Stimulated activated effector memory CD8-positive, alpha-beta T cell treated with anti-CD3 and anti-CD28 coated beads, Interleukin-12 subunit alpha, Interleukin-12 subunit beta, amount 100 ng/mL, for 72 hours (primary cell): ENCODE measurements around the gene FAM9C.
A peak's percentile ranks its signal among the peaks of the same experiment; 100 is the strongest.
"Not testable (repeated sequence)": the region's sequence is repeated elsewhere in the genome, so short reads cannot be mapped to it uniquely, and the experiment has no call there.

Experiments used
- ATAC-seq: fragments of 150-1000 bp; cut with Tn5 transposase; 2 replicates; pipeline ENCODE4 v1.10.0; 2021
- DNase-seq, 2 donors: peaks; one replicate each; pipeline ENCODE4 v3.0.0; 2021 to 2022; ENCODE audit warnings: low spot score in 2 of 2
- H3K27ac Mint-ChIP-seq: one replicate; pipeline ENCODE4 v1.8.0; 2022; ENCODE audit warnings: mild to moderate bottlenecking, mixed read lengths
- H3K36me3 Mint-ChIP-seq: one replicate; pipeline ENCODE4 v1.8.0; 2022; ENCODE audit warnings: mild to moderate bottlenecking, mixed read lengths
- H3K4me1 Mint-ChIP-seq: one replicate; pipeline ENCODE4 v1.8.0; 2022; ENCODE audit warnings: mixed read lengths
- H3K4me3 Mint-ChIP-seq: one replicate; pipeline ENCODE4 v1.8.0; 2022; ENCODE audit warnings: mild to moderate bottlenecking, mixed read lengths
- H3K9me3 Mint-ChIP-seq: one replicate; pipeline ENCODE4 v1.8.0; 2022; ENCODE audit warnings: mixed read lengths

The FAM9C gene

DNA sequence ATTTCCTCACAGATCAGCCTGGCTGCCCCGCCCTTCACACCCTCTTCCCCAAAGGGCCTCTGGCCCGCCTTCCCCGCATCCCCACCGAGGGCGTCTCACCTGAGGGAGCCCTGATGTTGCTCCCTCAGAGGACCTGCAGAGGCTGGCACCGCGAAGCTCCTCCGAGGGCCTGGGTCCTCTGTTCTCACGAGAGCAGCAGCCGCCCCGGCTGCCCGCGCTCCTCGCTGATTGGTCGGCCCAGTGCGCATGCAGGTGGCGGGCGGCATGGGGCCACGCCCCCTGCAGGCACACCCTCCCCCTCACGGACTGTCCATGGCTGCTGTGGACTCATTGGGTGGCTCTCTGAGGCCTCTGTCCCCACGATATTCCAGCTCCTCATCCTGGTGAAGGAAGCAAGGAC, at the start of gene FAM9C:
TSS of gene FAM9C (minus strand) at position 180 of the 400 bp plus-strand sequence. CDS start 831 bp downstream, outside the sequence.
- H3K27ac Mint-ChIP-seq = no peak within 1 kb of the TSS
- H3K36me3 Mint-ChIP-seq = no peaks in the 10 kb centered on the region
- H3K4me1 Mint-ChIP-seq = peaks cover 2% of the 10 kb centered on the region
- no peak within 1 kb of the TSS for H3K4me3 Mint-ChIP-seq
- DNase-seq (no peak), ATAC-seq (no peak)
- peaks cover under 1% of the 10 kb centered on the region for H3K9me3 Mint-ChIP-seq

GRCh38 chrX:13093529-13094140, 49.2 kb upstream of the FAM9C start:
- H3K4me1 Mint-ChIP-seq = peaks cover 64% of the 10 kb centered on the region
- DNase-seq (peak in 1 of 2 donors; percentile 51), ATAC-seq (peak; percentile 73)
- no peaks in the 10 kb centered on the region for H3K9me3 Mint-ChIP-seq
- no peaks in the 10 kb centered on the region for H3K36me3 Mint-ChIP-seq
- H3K27ac Mint-ChIP-seq = peak overlapping the region; percentile 98
- peak overlapping the region; percentile 76 for H3K4me3 Mint-ChIP-seq

DNA sequence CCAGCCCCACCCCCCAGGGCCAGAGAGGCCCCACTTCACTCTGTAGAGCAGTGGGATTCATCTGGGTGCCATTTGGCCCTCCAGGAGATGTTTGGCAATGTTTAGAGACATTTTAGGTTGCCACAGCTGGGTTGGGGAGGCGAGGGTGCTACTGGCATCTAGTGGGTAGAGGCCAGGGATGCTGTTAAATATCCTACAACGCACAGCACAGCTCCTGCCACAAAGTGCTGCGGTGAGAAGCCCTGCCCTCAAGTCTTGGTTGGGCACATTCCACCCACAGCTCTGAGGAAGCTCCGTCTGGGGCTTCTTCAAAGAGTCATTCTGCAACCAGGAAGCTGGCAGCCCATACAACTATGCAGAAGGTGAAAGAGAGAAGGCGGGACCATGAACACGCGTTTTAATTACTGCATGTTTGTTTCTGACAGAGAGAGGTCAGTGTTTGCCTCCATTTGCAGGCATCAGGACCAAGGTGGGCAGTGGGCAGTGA, 48.1 kb upstream of the FAM9C start:
- Mint-ChIP-seq H3K4me3 (peak overlapping the region; percentile 76), H3K36me3 (peaks cover 4% of the 10 kb centered on the region), H3K27ac (peak overlapping the region; percentile 98), H3K4me1 (peaks cover 75% of the 10 kb centered on the region), H3K9me3 (no peaks in the 10 kb centered on the region)
- ATAC-seq (peak; percentile 84), DNase-seq (peak; percentile 29 to 82)

DNA sequence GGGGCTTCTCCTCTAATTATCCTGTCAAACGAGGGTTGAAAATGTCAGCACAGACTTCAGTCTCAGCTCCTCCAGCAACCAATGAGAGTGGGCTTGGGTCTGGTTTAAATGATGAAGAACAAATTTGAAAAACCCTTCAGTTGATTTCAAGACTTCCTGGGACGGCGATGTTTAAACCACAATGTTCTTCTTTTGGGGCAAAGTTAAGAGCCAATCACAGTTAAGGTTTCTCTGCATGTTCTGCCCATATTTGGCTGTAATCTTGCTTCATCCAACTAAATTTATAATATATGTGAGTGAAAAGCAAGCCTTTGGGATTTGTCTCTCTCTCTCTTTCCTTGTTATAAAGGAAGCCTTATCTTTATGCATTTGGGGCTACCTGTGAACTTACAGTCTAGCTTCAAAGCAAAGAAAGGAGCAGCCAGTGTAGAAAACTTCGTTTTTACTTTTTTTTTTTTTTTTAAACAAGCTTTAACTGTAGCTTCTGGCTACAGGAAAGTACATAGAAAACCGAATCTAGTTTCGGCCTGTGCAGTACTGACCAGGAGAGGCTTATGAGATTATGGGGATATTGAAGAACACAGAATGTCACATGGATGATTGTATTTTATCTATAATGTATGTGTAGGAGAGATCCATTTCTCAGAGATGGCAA, 46.8 kb upstream of the FAM9C start:
- H3K9me3 Mint-ChIP-seq = no peaks in the 10 kb centered on the region
- peak overlapping the region; percentile 76 for H3K4me3 Mint-ChIP-seq
- no peak for DNase-seq
- H3K27ac Mint-ChIP-seq = peak overlapping the region; percentile 98
- peaks cover 11% of the 10 kb centered on the region for H3K36me3 Mint-ChIP-seq
- H3K4me1 Mint-ChIP-seq = peaks cover 78% of the 10 kb centered on the region
- ATAC-seq = no peak

DNA sequence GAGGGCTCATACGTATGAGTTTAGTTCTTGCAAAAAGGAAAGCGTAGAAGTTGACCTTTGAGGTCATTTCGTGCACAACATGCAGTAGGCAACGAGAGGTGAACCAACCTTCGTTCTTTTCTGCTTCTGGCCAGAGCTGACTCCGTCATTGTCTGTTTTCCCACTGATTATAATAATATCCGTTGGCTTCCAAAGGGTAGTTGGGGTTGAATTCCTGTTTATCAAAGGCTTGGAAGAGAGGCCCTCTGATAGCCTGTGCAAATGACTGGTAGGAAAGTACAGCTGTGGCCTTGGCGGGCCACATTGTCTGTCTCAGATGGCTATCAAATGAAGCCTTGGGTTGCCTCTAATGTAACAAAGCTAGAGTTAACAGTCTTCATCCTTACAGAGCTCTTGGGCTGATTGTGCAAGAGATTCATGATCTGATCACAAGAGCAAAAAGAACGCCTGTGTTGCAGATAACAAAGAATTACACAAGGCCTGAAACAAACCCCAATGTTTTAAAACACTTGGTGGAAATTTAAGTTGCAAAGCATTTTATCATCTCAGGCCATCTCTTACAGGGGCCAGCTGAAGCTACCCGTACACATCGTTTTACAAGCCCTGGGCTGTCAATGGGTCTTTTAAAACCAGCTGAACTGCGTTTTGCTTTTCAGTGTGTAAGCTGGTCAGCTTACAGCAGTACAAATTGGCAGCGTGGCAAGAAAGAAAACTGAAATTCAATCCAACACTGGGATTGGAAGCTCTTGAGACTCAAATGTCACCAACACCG, 46.1 kb upstream of the FAM9C start:
- peak; percentile 27 for ATAC-seq

DNA sequence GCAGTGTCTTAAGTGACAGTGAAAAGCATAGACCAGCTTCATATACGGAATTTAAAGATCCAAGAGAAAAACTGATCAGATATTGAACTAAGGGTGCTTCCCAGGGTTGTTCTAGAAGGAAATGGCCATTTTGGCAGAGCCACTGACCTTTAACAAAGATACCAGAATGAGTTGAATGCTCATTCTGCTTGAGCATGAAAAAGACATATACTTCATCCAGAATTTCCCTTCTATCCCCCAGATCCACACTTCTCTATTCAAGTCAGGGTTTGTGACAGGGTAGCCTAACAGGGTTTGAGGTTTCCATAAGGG, 45.6 kb upstream of the FAM9C start:
- peaks cover 11% of the 10 kb centered on the region for H3K36me3 Mint-ChIP-seq
- H3K4me1 Mint-ChIP-seq = peaks cover 73% of the 10 kb centered on the region
- H3K4me3 Mint-ChIP-seq = peak overlapping the region; percentile 76
- DNase-seq = no peak
- ATAC-seq = no peak
- H3K27ac Mint-ChIP-seq = peak overlapping the region; percentile 98
- no peaks in the 10 kb centered on the region for H3K9me3 Mint-ChIP-seq

More for the DNA sequence above, 46.1 kb upstream of the FAM9C start:
- peaks cover 11% of the 10 kb centered on the region for H3K36me3 Mint-ChIP-seq
- H3K4me1 Mint-ChIP-seq = peaks cover 74% of the 10 kb centered on the region
- H3K27ac Mint-ChIP-seq = peak overlapping the region; percentile 98
- H3K9me3 Mint-ChIP-seq = no peaks in the 10 kb centered on the region
- DNase-seq = peak in 1 of 2 donors; percentile 49
- H3K4me3 Mint-ChIP-seq = peak overlapping the region; percentile 76

- no peak for DNase-seq
- H3K9me3 Mint-ChIP-seq = peaks cover 3% of the 10 kb centered on the region
- peak overlapping the region; percentile 76 for H3K4me3 Mint-ChIP-seq
- H3K27ac Mint-ChIP-seq = peak overlapping the region; percentile 98
- peaks cover 67% of the 10 kb centered on the region for H3K4me1 Mint-ChIP-seq
- peaks cover 11% of the 10 kb centered on the region for H3K36me3 Mint-ChIP-seq
- ATAC-seq = peak; percentile 0
Observed at GRCh38 chrX:13088156-13088487, 43.7 kb upstream of the FAM9C start.

DNA sequence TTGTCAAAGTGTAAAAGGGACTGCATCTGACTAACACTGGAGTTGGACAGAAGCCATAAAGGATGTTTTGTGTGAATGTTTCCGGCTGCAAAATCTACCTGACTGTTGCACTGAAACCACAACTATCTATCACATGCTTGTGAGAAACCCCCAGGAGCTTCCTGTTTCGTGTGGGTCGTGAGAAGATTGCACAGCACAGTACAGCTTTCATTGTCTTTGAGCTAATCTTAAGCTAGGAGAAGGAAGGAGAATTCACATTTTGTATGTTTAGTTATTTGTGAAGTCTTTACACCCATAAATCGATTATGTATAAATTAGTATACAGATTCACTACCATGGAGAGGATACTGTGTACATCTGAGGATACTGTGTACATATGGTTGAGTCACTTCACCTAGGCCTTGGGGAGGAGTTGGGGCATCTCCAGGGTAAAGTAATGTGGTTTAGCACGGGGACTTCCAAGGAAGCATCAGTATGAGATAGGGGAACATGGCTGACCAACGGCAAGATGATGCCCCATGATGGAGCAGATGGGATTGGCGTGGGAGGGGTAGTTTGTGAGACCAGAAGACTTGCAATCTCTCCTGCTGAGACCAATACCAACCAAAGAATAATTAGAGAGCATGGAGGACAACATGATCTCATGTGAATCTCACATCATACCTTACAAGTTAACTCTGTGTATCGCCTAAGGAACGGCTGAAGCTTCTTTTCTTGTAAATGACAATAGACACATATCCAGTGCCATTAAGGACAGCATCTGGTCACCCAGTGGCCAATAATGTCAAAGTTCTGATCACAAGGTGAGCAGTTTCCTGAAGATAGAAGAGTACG, 43.1 kb upstream of the FAM9C start:
- ATAC-seq = peak; percentile 84

GRCh38 chrX:13086793-13087321, 42.4 kb upstream of the FAM9C start:
- Mint-ChIP-seq H3K27ac (peak overlapping the region; percentile 98), H3K36me3 (peaks cover 11% of the 10 kb centered on the region), H3K4me1 (peaks cover 67% of the 10 kb centered on the region), H3K4me3 (peak overlapping the region; percentile 76)
- not testable (repeated sequence) for DNase-seq, H3K9me3 Mint-ChIP-seq, ATAC-seq

More for the DNA sequence above, 43.1 kb upstream of the FAM9C start:
- Mint-ChIP-seq H3K4me1 (peaks cover 67% of the 10 kb centered on the region), H3K36me3 (peaks cover 11% of the 10 kb centered on the region), H3K27ac (peak overlapping the region; percentile 98), H3K9me3 (peaks cover 3% of the 10 kb centered on the region), H3K4me3 (peak overlapping the region; percentile 76)
- peak in 1 of 2 donors; percentile 78 for DNase-seq

GRCh38 chrX:13086076-13086475, 41.7 kb upstream of the FAM9C start:
- Mint-ChIP-seq H3K27ac (peak overlapping the region; percentile 98), H3K36me3 (peaks cover 11% of the 10 kb centered on the region), H3K4me3 (peak overlapping the region; percentile 76), H3K9me3 (peaks cover 3% of the 10 kb centered on the region), H3K4me1 (peaks cover 67% of the 10 kb centered on the region)
- DNase-seq = no peak
- no peak for ATAC-seq

- DNase-seq = peak in 1 of 2 donors; percentile 51
- peaks cover 69% of the 10 kb centered on the region for H3K4me1 Mint-ChIP-seq
Observed at GRCh38 chrX:13085526-13085925, 41.1 kb upstream of the FAM9C start.

GRCh38 chrX:13084611-13085010, 40.2 kb upstream of the FAM9C start:
- Mint-ChIP-seq H3K4me1 (peaks cover 67% of the 10 kb centered on the region), H3K36me3 (peaks cover 16% of the 10 kb centered on the region), H3K4me3 (no peak overlapping the region), H3K9me3 (peaks cover 3% of the 10 kb centered on the region), H3K27ac (no peak overlapping the region)
- DNase-seq = no peak
- no peak for ATAC-seq

More at GRCh38 chrX:13085526-13085925, 41.1 kb upstream of the FAM9C start:
- ATAC-seq = peak; percentile 9
- Mint-ChIP-seq H3K4me3 (peak overlapping the region; percentile 76), H3K27ac (peak overlapping the region; percentile 98), H3K36me3 (peaks cover 12% of the 10 kb centered on the region), H3K9me3 (peaks cover 3% of the 10 kb centered on the region)

DNA sequence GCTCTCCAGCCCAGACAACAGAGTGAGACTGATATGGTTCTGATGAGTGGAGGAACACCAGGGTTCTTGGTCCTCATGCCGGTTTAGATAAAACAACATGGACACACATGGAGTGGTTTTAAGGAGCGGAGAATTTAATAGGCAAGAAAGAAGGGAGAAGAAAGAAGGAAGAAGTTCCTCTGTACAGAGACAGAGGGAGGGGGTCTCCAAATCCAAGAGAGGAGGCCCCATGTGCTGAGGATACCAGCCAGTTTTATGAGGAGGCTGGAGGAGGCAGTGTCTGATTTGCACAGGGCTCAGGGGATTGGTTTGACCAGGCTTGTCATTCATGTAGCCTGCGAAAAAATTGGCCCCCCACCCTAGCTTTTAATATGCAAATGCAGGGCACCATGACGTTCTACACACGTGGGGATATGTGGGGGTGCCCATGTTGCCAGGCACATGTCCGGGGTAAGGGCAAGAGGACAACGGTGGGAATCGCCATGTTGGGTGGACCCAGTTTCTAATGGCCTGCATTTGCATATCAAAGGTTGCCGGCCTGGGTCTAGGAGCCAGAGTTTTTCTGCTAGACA, 39.4 kb upstream of the FAM9C start:
- peaks cover 16% of the 10 kb centered on the region for H3K36me3 Mint-ChIP-seq
- H3K9me3 Mint-ChIP-seq, ATAC-seq, DNase-seq, H3K4me3 Mint-ChIP-seq: not testable (repeated sequence)
- H3K4me1 Mint-ChIP-seq = peaks cover 65% of the 10 kb centered on the region
- peak overlapping the region; percentile 88 for H3K27ac Mint-ChIP-seq
